EH (cell line): ENCODE results near the gene TIGD1.

Experiments
- DNase-seq: peaks from one replicate; pipeline ENCODE4 v3.0.0-alpha.2; 2015; ENCODE audit warnings: low read depth

TIGD1 gene

GRCh38 chr2:232501794-232502390, 48.5 kb downstream of the TIGD1 start:
- no peak for DNase-seq

GRCh38 chr2:232501331-232501771, 49.0 kb downstream of the TIGD1 start:
- DNase-seq = no peak

DNA sequence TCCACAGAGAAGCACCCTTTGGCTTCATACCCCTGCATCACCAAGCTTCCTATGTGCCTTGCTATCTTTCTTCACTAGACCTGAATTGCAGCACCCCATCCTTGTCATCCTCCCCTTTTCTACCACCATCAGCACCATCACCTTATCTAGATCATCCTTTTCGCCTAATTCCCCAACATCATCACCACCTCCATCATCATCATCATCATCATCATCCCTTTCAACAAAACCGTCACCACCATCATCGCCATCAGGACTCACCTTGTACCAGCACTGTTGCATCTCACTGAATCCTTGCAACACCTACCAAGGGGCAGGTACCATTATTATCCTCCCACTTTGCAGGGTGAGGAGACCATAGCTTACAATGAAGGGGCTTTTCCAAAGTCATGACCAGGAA, 51.9 kb downstream of the TIGD1 start:
- no peak for DNase-seq
